Peyer's patch (tissue), 4 donors: Measurements from ENCODE around the gene TEDC1. TPM values are rescaled to one million over a fixed set of nuclear protein-coding genes. Genes with fewer than 3 reads are reported as not detected.

Experiments
- DNase-seq, 3 donors: peaks; one replicate each; pipeline ENCODE4 v3.0.0-alpha.2; 2017 to 2019
- H3K27ac ChIP-seq, 4 donors: fragments of 200-600 bp; sonication (generic); one replicate each; pipeline ENCODE4 v1.5.1; 2016 to 2019
- H3K27me3 ChIP-seq, 2 donors: fragments of 200-600 bp; sonication (generic); one replicate each; pipeline ENCODE4 v1.5.1; 2019
- H3K36me3 ChIP-seq, 3 donors: fragments of 200-600 bp; sonication (generic); one replicate each; pipeline ENCODE4 v1.5.1; 2016 to 2019
- H3K4me1 ChIP-seq, 4 donors: fragments of 200-600 bp; sonication (generic); one replicate each; pipeline ENCODE4 v1.5.1; 2016 to 2019
- H3K4me3 ChIP-seq, 4 donors: fragments of 200-600 bp; sonication (generic); 1 replicate in 3 of 4; 2 replicates in 1 of 4; pipeline ENCODE4 v1.5.1; 2016 to 2019; ENCODE audit warnings: mild to moderate bottlenecking in 1 of 4
- H3K9me3 ChIP-seq, 4 donors: fragments of 200-600 bp; sonication (generic); one replicate each; pipeline ENCODE4 v1.5.1; 2016 to 2019; ENCODE audit warnings: mild to moderate bottlenecking in 1 of 4
- CTCF ChIP-seq, 6 experiments: fragments of 450-650 bp in 4 of 6; fragments of 200-600 bp in 2 of 6; sonication (generic) in 1 of 6; IDR thresholded peaks; one replicate each; pipeline ENCODE4 v1.5.1; 2017 to 2019; ENCODE audit warnings: antibody characterized with exemption in 6 of 6, mild to moderate bottlenecking in 3 of 6, moderate library complexity in 1 of 6
- POLR2A ChIP-seq, 2 donors: fragments of 450-650 bp; IDR thresholded peaks; one replicate each; pipeline ENCODE4 v1.5.1; 2017; ENCODE audit warnings: antibody characterized with exemption in 2 of 2, mild to moderate bottlenecking in 2 of 2, moderate library complexity in 2 of 2
- total RNA-seq, 4 donors: library from RNA; depleted of rRNA; stranded (reverse); fragments of >200 nt; gene quantifications; one replicate each; pipeline ENCODE4 v1.1.0, GENCODE V29; 2016

Gene TEDC1
- total RNA-seq, 4 donors from 2014 or later: 7.0 to 42.1 (median 15.1) TPM

GRCh38 chr14:105449276-105450122 is 41.5 kb upstream of the TEDC1 start:
- DNase-seq: no peak
- Histone ChIP-seq H3K4me3 (no peak overlapping the region), H3K4me1 (peaks cover 0 to 9% (median 2%) of the 10 kb centered on the region in 4 donors), H3K36me3 (peaks cover 0 to 42% (median 0%) of the 10 kb centered on the region in 3 donors), H3K27me3 (no peaks in the 10 kb centered on the region), H3K9me3 (no peaks in the 10 kb centered on the region), H3K27ac (no peak overlapping the region)
- TF ChIP-seq POLR2A (IDR thresholded peaks at IDR 0.05) (no peak), CTCF (IDR thresholded peaks at IDR 0.05) (no peak)

- Histone ChIP-seq H3K27ac (no peak overlapping the region), H3K27me3 (no peaks in the 10 kb centered on the region), H3K4me1 (peaks cover 0 to 9% (median 2%) of the 10 kb centered on the region in 4 donors), H3K9me3 (no peaks in the 10 kb centered on the region), H3K4me3 (no peak overlapping the region), H3K36me3 (peaks cover 0 to 48% (median 0%) of the 10 kb centered on the region in 3 donors)
- DNase-seq: no peak
- TF ChIP-seq CTCF (IDR thresholded peaks at IDR 0.05) (no peak), POLR2A (IDR thresholded peaks at IDR 0.05) (no peak)
Observed at GRCh38 chr14:105450123-105450505, 40.9 kb upstream of the TEDC1 start.

- Histone ChIP-seq H3K9me3 (no peaks in the 10 kb centered on the region), H3K4me1 (peaks cover 0 to 9% (median 2%) of the 10 kb centered on the region in 4 donors), H3K27ac (no peak overlapping the region), H3K27me3 (no peaks in the 10 kb centered on the region), H3K4me3 (no peak overlapping the region), H3K36me3 (peaks cover 0 to 52% (median 0%) of the 10 kb centered on the region in 3 donors)
- DNase-seq: no peak
- TF ChIP-seq POLR2A (IDR thresholded peaks at IDR 0.05) (no peak), CTCF (IDR thresholded peaks at IDR 0.05) (no peak)
Observed at GRCh38 chr14:105450864-105451720, 40.0 kb upstream of the TEDC1 start.

GRCh38 chr14:105452963-105453362 is 38.1 kb upstream of the TEDC1 start:
- peaks cover 0 to 59% (median 0%) of the 10 kb centered on the region in 3 donors for H3K36me3 ChIP-seq
- DNase-seq: no peak

More at GRCh38 chr14:105452963-105453362, 38.1 kb upstream of the TEDC1 start:
- TF ChIP-seq CTCF (IDR thresholded peaks at IDR 0.05) (no peak), POLR2A (IDR thresholded peaks at IDR 0.05) (no peak)
- H3K4me3 ChIP-seq: no peak overlapping the region
- no peak overlapping the region for H3K27ac ChIP-seq
- H3K9me3 ChIP-seq: no peaks in the 10 kb centered on the region
- H3K4me1 ChIP-seq: peaks cover 0 to 9% (median 2%) of the 10 kb centered on the region in 4 donors
- no peaks in the 10 kb centered on the region for H3K27me3 ChIP-seq
